OCI-LY3 (cell line): ENCODE data around the gene PTPN5.

Source experiments
- EZH2phosphoT487 ChIP-seq: fragments of 200-600 bp; shearing (Covaris generic); IDR thresholded peaks from 2 replicates; pipeline ENCODE4 v1.6.1; 2018; ENCODE audit warnings: antibody characterized with exemption, mixed run types, low read depth
- TF ChIP-seq, protein P1 (sequence below): fragments of 200-600, 300-600 bp; sonication (generic); IDR thresholded peaks from 2 replicates; pipeline ENCODE4 v1.5.1; 2014; ENCODE audit warnings: antibody characterized with exemption, low read length, low read depth

DNA sequence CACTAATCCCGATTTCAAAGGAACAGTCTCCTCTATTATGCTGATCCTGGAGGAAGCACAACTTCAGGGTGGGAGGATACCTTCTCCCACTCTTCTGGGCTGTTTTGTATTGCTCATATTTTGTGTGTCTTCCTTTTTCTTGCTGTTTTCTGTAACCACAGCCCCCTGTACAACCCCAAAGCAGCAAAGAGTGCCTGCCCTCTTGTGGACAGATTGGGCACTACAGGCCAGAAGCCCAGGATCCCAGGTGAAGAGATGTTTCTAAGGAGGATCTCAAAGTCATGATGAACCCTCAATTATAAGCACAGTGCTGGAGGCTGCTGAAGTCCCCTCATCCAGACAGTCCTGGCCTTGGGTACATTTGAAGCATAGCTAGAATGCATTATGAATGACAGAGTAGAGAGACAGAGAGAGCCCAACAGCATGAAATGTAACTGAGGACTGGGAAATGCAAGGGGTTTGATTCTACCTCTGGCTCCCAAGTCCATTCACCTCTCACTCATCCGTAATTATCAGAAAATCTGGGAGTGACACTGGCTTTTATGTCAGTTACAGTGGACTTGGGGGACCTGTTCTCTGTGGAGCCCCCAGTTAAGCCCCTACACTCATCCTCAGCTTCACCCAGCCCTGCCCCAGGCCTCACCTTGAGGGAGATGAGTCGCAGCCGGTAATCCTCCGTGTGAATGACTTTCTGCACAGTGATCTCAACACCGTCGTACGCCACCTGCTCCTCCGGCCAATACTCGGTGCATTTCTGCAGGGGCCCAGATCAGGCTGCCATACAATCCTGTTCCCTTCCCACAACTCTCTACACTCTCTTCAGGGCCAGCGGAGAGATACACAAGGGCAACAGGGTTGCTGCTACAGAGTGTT, 59.4 kb downstream of the PTPN5 start:
- TF ChIP-seq, protein P1, sequence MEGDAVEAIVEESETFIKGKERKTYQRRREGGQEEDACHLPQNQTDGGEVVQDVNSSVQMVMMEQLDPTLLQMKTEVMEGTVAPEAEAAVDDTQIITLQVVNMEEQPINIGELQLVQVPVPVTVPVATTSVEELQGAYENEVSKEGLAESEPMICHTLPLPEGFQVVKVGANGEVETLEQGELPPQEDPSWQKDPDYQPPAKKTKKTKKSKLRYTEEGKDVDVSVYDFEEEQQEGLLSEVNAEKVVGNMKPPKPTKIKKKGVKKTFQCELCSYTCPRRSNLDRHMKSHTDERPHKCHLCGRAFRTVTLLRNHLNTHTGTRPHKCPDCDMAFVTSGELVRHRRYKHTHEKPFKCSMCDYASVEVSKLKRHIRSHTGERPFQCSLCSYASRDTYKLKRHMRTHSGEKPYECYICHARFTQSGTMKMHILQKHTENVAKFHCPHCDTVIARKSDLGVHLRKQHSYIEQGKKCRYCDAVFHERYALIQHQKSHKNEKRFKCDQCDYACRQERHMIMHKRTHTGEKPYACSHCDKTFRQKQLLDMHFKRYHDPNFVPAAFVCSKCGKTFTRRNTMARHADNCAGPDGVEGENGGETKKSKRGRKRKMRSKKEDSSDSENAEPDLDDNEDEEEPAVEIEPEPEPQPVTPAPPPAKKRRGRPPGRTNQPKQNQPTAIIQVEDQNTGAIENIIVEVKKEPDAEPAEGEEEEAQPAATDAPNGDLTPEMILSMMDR: peak; percentile 97
- TF ChIP-seq EZH2phosphoT487: no peak
